ENCODE measurements around the gene ZNF836.

ZNF836 gene

DNA sequence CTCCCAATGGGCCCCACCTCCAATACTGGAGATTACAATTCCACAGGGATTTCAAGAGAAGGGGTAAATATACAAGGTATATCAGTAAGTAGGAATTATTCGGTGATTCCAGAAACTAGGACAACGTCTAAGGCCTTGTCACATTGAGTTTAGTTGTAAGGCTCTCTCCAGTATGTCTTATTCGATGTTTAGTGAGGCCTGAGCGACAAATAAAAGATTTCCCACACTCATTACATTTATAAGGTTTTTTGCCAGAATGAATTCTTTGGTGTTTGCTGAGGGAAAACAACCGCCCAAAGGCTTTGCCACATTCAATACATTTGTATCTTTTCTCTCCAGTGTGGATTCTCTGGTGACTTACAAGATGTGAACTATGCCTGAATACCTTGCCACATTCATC, 56.7 kb downstream of the ZNF836 start:
- no peak for DNase-seq (ENCODE audit: low read depth, low spot score)
- no peak overlapping the region for H3K4me3 ChIP-seq (ENCODE audit: low read length)

- DNase-seq (ENCODE audit: low read depth, low spot score) = no peak
- no peak overlapping the region for H3K4me3 ChIP-seq (ENCODE audit: low read length)
Measured at GRCh38 chr19:52112624-52113023, 58.8 kb downstream of the ZNF836 start.

- no peak overlapping the region for H3K4me3 ChIP-seq (ENCODE audit: low read length)
- DNase-seq (ENCODE audit: low read depth, low spot score) = no peak
Measured at GRCh38 chr19:52110780-52111179, 60.6 kb downstream of the ZNF836 start.

All from Jurkat, Clone E6-1 (cell line).